WERI-Rb-1 (cell line): ENCODE results near the gene CCL4.
"Not testable (repeated sequence)": the region's sequence is repeated elsewhere in the genome, so short reads cannot be mapped to it uniquely, and the experiment has no call there.

Source experiments
- DNase-seq: peaks from one replicate; pipeline ENCODE4 v3.0.0-alpha.2; 2020
- H3K27ac ChIP-seq: fragments of 250-450 bp; sonication (Bioruptor Pico); 2 replicates; pipeline ENCODE4 v1.5.1; 2020; ENCODE audit warnings: mild to moderate bottlenecking, moderate library complexity
- H3K27me3 ChIP-seq: fragments of 250-450 bp; sonication (Bioruptor Pico); 2 replicates; pipeline ENCODE4 v1.5.1; 2021; ENCODE audit warnings: mild to moderate bottlenecking, low read depth, moderate library complexity; ENCODE audit not compliant: insufficient read depth, severe bottlenecking
- H3K36me3 ChIP-seq: fragments of 250-450 bp; sonication (Bioruptor Pico); 2 replicates; pipeline ENCODE4 v1.5.1; 2020; ENCODE audit warnings: mild to moderate bottlenecking, moderate library complexity
- H3K4me3 ChIP-seq: 2 replicates; pipeline ENCODE4 v1.5.1; 2011; ENCODE audit warnings: low read depth, mild to moderate bottlenecking, control low read depth, low read length
- H3K9me3 ChIP-seq: fragments of 250-450 bp; sonication (Bioruptor Pico); 2 replicates; pipeline ENCODE4 v1.5.1; 2021; ENCODE audit warnings: mild to moderate bottlenecking, moderate library complexity; ENCODE audit not compliant: severe bottlenecking
- CTCF ChIP-seq: IDR thresholded peaks from 2 replicates; pipeline ENCODE4 v1.5.1; 2011; ENCODE audit warnings: low read depth, mild to moderate bottlenecking, control low read depth, inconsistent platforms, low read length

Gene CCL4

GRCh38 chr17:36103401-36103975 lies at the start of gene CCL4:
TSS of gene CCL4 (plus strand) at chr17:36103827. CDS start at chr17:36103906, 79 bp downstream.
- not testable (repeated sequence) for H3K9me3 ChIP-seq, DNase-seq, H3K36me3 ChIP-seq, H3K27ac ChIP-seq, H3K27me3 ChIP-seq, H3K4me3 ChIP-seq

- Histone ChIP-seq H3K36me3 (no peaks in the 10 kb centered on the region), H3K27ac (no peak overlapping the region), H3K27me3 (no peaks in the 10 kb centered on the region), H3K9me3 (no peaks in the 10 kb centered on the region), H3K4me3 (no peak overlapping the region)
- TF ChIP-seq CTCF = no peak
- DNase-seq = no peak
Observed at GRCh38 chr17:36055171-36055570, 48.5 kb upstream of the CCL4 start.

- Histone ChIP-seq H3K36me3 (no peaks in the 10 kb centered on the region), H3K27ac (no peak overlapping the region), H3K9me3 (no peaks in the 10 kb centered on the region), H3K27me3 (no peaks in the 10 kb centered on the region), H3K4me3 (no peak overlapping the region)
- TF ChIP-seq CTCF = no peak
- no peak for DNase-seq
Observed at GRCh38 chr17:36055921-36056520, 47.6 kb upstream of the CCL4 start.

- Histone ChIP-seq H3K27ac (no peak overlapping the region), H3K27me3 (no peaks in the 10 kb centered on the region), H3K36me3 (no peaks in the 10 kb centered on the region), H3K4me3 (no peak overlapping the region), H3K9me3 (no peaks in the 10 kb centered on the region)
- TF ChIP-seq CTCF = no peak
- DNase-seq = no peak
Observed at GRCh38 chr17:36057911-36058310, 45.7 kb upstream of the CCL4 start.

- Histone ChIP-seq H3K36me3 (no peaks in the 10 kb centered on the region), H3K27me3 (no peaks in the 10 kb centered on the region), H3K4me3 (no peak overlapping the region), H3K9me3 (no peaks in the 10 kb centered on the region), H3K27ac (no peak overlapping the region)
- DNase-seq = no peak
- TF ChIP-seq CTCF = no peak
Observed at GRCh38 chr17:36059406-36059805, 44.2 kb upstream of the CCL4 start.

GRCh38 chr17:36060816-36061215 lies 42.8 kb upstream of the CCL4 start:
- no peaks in the 10 kb centered on the region for H3K9me3 ChIP-seq
- H3K27ac ChIP-seq = no peak overlapping the region
- no peak for TF ChIP-seq CTCF
- no peaks in the 10 kb centered on the region for H3K27me3 ChIP-seq
- no peaks in the 10 kb centered on the region for H3K36me3 ChIP-seq
- H3K4me3 ChIP-seq = no peak overlapping the region
- DNase-seq = no peak
